SKM-1 treated with dmso at 0.1 percent for 144 hours (cell line): ENCODE results near the gene OSBP2.
A peak's percentile ranks its signal among the peaks of the same experiment; 100 is the strongest.

Source experiments
- DNase-seq: peaks from one replicate; lab custom pipeline; 2025; ENCODE audit not compliant: unreplicated experiment; lab: John Stamatoyannopoulos, UW

The OSBP2 gene, protein sequence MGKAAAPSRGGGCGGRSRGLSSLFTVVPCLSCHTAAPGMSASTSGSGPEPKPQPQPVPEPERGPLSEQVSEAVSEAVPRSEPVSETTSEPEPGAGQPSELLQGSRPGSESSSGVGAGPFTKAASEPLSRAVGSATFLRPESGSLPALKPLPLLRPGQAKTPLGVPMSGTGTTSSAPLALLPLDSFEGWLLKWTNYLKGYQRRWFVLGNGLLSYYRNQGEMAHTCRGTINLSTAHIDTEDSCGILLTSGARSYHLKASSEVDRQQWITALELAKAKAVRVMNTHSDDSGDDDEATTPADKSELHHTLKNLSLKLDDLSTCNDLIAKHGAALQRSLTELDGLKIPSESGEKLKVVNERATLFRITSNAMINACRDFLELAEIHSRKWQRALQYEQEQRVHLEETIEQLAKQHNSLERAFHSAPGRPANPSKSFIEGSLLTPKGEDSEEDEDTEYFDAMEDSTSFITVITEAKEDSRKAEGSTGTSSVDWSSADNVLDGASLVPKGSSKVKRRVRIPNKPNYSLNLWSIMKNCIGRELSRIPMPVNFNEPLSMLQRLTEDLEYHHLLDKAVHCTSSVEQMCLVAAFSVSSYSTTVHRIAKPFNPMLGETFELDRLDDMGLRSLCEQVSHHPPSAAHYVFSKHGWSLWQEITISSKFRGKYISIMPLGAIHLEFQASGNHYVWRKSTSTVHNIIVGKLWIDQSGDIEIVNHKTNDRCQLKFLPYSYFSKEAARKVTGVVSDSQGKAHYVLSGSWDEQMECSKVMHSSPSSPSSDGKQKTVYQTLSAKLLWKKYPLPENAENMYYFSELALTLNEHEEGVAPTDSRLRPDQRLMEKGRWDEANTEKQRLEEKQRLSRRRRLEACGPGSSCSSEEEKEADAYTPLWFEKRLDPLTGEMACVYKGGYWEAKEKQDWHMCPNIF

DNA sequence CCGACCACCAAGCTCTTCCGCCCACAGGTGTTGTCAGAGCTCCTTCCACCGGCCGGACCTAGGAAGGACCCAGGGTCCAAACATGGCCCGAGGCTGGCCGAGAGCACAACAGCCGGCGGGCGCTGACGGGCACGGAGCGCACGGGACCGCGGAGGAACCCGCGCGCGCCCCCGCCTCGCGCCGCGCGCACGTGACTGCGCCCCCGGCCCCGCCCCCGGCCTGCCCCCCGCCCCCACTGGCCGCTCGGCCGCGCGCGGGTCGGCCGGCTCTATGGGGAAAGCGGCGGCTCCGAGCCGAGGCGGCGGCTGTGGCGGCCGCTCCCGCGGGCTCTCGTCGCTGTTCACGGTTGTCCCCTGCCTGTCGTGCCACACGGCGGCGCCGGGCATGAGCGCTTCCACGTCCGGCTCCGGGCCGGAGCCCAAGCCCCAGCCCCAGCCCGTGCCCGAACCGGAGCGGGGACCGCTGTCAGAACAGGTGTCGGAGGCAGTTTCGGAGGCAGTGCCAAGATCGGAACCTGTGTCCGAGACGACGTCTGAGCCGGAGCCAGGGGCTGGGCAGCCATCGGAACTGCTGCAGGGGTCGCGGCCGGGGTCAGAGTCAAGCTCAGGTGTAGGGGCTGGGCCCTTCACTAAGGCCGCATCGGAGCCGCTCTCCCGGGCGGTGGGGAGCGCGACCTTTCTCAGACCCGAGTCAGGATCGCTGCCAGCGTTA, at the start of gene OSBP2:
TSS of gene OSBP2 (plus strand) at position 235 of the 711 bp plus-strand sequence. CDS start at position 271, 36 bp downstream.
- peak; percentile 6 for DNase-seq

DNA sequence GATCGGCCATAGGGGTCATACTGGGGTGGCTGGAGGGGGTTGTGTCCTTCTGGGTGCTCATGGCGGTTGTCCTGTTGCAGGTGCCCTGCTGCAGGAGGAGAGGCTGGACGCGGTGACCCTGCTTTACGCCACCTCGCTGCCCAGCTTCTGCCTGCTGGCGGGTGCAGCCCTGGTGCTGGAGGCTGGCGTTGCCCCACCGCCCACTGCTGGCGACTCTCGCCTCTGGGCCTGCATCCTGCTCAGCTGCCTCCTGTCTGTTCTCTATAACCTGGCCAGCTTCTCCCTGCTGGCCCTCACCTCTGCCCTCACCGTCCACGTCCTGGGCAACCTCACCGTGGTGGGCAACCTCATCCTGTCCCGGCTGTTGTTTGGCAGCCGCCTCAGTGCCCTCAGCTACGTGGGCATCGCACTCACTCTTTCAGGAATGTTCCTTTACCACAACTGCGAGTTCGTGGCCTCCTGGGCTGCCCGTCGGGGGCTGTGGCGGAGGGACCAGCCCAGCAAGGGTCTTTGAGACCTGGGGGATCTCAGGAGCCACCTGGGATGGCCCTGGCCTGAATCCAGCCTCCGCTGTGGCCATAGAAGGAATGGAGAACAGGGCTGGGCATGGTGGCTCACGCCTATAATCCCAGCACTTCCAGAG, 48.0 kb upstream of the OSBP2 start:
- no peak for DNase-seq

DNA sequence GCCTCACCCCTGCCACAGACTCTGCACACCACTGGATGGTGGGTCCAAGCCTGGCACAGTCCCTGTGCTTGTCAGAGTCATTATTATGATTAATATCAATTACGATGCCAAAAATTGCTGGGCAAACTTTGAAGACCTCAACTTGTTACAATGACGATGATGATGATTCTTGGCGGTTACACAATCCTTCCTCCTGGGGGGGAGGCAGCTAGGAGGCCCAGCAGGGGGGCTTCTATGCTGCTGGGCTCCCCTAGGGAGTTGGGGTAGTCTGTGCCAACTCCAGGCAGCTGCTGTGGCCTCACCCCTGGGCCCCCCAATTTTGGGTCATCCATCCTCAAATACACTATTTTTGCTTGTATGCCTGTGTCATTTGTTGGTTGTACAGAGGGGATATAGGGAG, 47.1 kb upstream of the OSBP2 start:
- no peak for DNase-seq

- no peak for DNase-seq
These were observed 45.8 kb upstream of the OSBP2 start for GRCh38 chr22:30648825-30649224.

DNA sequence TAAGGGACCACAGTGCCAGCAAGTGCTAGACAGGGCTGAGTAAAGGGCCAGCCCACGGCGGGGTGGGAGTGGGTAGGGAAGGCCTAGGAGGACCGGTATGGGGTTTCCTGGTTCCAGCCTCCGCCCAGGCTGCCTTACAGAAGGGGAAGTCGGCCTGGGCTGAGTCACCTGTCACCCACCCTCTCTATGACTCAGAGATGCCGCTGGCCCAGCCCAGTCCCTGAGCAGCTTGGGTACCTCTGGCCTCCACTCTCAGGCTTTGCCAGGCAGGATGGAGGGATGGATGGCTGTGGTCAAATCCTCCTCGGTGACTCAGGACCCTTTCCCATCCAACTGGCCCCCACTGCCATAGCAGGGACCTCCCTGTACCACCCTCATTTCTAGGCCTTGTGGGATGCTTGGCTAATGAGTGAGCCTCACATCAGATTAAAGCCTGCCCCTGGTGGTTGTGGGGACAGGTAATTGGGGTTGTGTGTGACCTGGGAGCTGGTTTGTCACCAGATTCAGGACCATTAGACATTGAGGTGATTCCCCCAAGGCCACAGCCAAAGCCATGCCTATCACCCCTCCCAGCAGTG, 45.2 kb upstream of the OSBP2 start:
- peak; percentile 64 for DNase-seq

- no peak for DNase-seq
These were observed 44.1 kb upstream of the OSBP2 start for GRCh38 chr22:30650508-30651116.

GRCh38 chr22:30652852-30653251, 41.8 kb upstream of the OSBP2 start:
- no peak for DNase-seq

GRCh38 chr22:30654361-30654760, 40.3 kb upstream of the OSBP2 start:
- no peak for DNase-seq

GRCh38 chr22:30655532-30655931, 39.1 kb upstream of the OSBP2 start:
- no peak for DNase-seq

- DNase-seq, result no peak
These were observed 32.6 kb upstream of the OSBP2 start for GRCh38 chr22:30662040-30662439.

- no peak for DNase-seq
These were observed 29.9 kb upstream of the OSBP2 start for GRCh38 chr22:30664798-30665197.

GRCh38 chr22:30665266-30665665, 29.4 kb upstream of the OSBP2 start:
- DNase-seq, result no peak

GRCh38 chr22:30665786-30666185, 28.9 kb upstream of the OSBP2 start:
- no peak for DNase-seq

DNA sequence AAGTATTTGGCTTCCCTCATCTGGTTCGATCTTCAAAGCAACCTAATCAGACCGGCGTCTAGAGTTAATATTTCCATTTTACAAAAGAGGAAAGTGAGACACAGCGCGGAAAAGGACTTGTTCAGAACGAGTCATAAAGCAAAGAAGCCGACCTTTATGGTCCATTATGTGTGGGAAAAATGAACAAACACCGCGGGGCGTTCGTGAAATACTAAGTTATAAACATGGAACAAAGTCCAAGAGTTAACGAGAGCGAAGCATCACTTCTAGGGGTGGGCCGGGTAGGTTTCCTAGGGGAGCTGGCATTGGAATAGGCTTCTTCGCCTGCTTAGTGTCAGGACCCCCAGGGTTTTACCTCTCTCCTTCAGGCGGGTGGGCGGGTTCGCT, 27.6 kb upstream of the OSBP2 start:
- no peak for DNase-seq

DNA sequence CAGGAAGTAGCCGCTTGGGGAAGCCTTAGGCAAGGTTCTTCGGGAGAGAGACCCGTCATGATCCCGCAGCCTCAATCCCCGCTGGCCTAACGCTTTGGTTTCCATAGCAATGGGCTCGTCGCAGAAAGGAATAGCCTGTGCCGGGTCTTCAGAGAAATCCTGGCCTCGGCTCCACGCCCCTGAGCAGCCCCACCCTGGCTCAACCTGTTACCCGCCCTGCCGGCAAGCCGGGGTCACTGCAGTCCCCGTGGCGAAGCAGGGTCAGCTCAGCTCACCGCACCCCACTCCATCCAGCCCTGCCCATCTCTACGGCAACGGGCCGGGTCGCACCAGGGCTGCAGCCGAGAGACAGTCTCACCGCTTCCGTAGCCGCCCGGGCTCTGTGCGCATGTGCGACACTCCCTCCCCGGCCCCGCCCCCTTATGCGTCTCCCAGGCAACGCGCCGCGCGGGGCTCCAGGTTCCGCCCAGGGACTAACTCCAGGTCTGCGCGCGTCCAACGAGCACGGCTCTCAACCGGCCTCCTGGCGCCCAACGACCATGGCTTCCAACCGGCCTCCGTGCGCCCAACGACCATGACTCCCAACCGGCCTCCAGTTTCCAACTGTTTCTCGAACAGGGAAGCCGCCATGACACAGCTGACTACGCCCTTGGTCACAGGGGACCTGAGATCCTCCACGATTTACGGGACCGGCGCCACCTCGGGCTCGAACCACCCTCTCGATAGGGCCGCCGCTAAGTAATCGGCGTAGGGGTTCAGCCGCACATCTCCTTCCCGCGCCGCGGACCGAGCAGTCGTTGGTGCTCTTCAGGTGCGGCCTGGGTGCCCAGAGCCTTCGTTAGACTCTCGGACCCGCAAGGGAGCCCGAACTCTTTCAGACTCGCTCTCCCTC, 26.9 kb upstream of the OSBP2 start, which contains the start of gene DUSP18:
TSS of gene DUSP18 (minus strand) at position 382 of the 892 bp plus-strand sequence. CDS start 3,872 bp downstream, outside the sequence.
- DNase-seq, result peak; percentile 85

GRCh38 chr22:30668386-30668710, 26.3 kb upstream of the OSBP2 start:
- DNase-seq, result no peak

DNA sequence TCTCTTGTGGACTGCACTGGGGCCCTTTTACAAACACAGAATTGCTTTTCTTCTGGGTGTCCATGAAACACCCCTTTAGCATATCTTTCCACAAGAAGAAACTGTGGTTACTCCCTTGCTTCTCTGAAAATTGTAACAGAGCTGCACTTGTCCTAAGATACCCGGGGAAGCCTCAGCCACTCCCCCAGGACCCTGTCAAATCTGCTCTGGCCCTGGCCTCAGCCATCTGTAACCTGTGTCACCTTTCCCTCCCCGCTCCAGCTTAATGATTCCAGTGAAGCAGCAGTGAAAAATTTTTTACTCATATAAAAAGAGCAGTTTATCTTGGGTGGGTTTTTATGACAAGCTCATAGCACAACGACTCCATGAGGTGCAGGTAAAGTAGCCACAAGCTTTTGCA, 23.6 kb upstream of the OSBP2 start:
- no peak for DNase-seq

- DNase-seq, result no peak
These were observed 21.5 kb upstream of the OSBP2 start for GRCh38 chr22:30673136-30673535.

GRCh38 chr22:30674482-30674881, 20.2 kb upstream of the OSBP2 start:
- DNase-seq, result no peak
